ENCODE data around the gene STARD13. TPM values are rescaled to one million over a fixed set of nuclear protein-coding genes. Genes with fewer than 3 reads are reported as not detected.

The STARD13 gene
- total RNA-seq, 1 donor from 2014 or later: 50.1 TPM

GRCh38 chr13:33053397-33054066, 232.0 kb downstream of the STARD13 start:
- no peak for DNase-seq (ENCODE audit: low spot score)

Measured in ureter (tissue), 1 donor.